SK-N-SH (cell line): ENCODE results near the gene RXFP3. TPM values are rescaled to one million over a fixed set of nuclear protein-coding genes. Genes with fewer than 3 reads are reported as not detected.

Source experiments
- CTCF ChIA-PET: fragments of 300-600, 350-600 bp; formaldehyde crosslinking; extraction: SDS; loops from one replicate; lab custom pipeline; 2021; lab: Yijun Ruan, JAX
- POLR2A ChIA-PET: fragments of 350-600 bp; sonication (Branson Sonifier 250); formaldehyde crosslinking; extraction: SDS; loops from one replicate; lab custom pipeline; 2020; ENCODE audit warnings: antibody characterized with exemption, inconsistent platforms; lab: Yijun Ruan, JAX
- DNase-seq: peaks from one replicate; pipeline ENCODE4 v3.0.0; 2012
- H2AFZ ChIP-seq: fragments of 200-600 bp; sonication (generic); 2 replicates; pipeline ENCODE4 v1.8.1; 2016; ENCODE audit warnings: antibody characterized with exemption, mild to moderate bottlenecking, low read depth
- H3F3A ChIP-seq: fragments of 200-600 bp; sonication (generic); replicated peaks from 2 replicates; pipeline ENCODE3; 2016; ENCODE audit warnings: antibody characterized with exemption, mild to moderate bottlenecking; ENCODE audit not compliant: insufficient read depth
- H3K27ac ChIP-seq, 2 experiments: fragments of 200-500 bp in 1 of 2; fragments of 200-600 bp in 1 of 2; sonication (Bioruptor generic) in 1 of 2; sonication (generic), shearing (Covaris generic) in 1 of 2; 2 replicates each; pipeline versions ENCODE4 v1.5.1 to v1.6.1; 2014 to 2016; ENCODE audit warnings: low read depth in 2 of 2, inconsistent platforms in 1 of 2, low read length in 1 of 2, mild to moderate bottlenecking in 1 of 2, mixed read lengths in 1 of 2
- H3K27me3 ChIP-seq: fragments of 200-600 bp; sonication (generic), shearing (Covaris generic); 2 replicates; pipeline ENCODE4 v1.6.1; 2016; ENCODE audit warnings: mixed run types; ENCODE audit not compliant: insufficient read depth
- H3K36me3 ChIP-seq, 2 experiments: fragments of 200-500 bp in 1 of 2; fragments of 200-600 bp in 1 of 2; sonication (Bioruptor generic) in 1 of 2; sonication (generic) in 1 of 2; replicated peaks in 1 of 2; 2 replicates each; pipeline versions ENCODE3 to v1.5.1; 2014 to 2016; ENCODE audit warnings: low read length in 1 of 2, mild to moderate bottlenecking in 1 of 2; ENCODE audit not compliant: insufficient read depth in 2 of 2, control insufficient read depth in 1 of 2
- H3K4me1 ChIP-seq, 2 experiments: fragments of 200-500 bp in 1 of 2; fragments of 200-600 bp in 1 of 2; sonication (Bioruptor generic) in 1 of 2; sonication (generic), shearing (Covaris generic) in 1 of 2; 2 replicates each; pipeline versions ENCODE4 v1.5.1 to v1.6.1; 2014 to 2016; ENCODE audit warnings: low read depth in 1 of 2, low read length in 1 of 2, mixed run types in 1 of 2; ENCODE audit not compliant: insufficient read depth in 2 of 2, control insufficient read depth in 1 of 2
- H3K4me2 ChIP-seq: fragments of 200-600 bp; sonication (generic), shearing (Covaris generic); 2 replicates; pipeline ENCODE4 v1.6.1; 2017; ENCODE audit warnings: mixed run types
- H3K4me3 ChIP-seq, 2 experiments: fragments of 200-500 bp in 1 of 2; fragments of 200-600 bp in 1 of 2; sonication (Bioruptor generic) in 1 of 2; sonication (generic), shearing (Covaris generic) in 1 of 2; 2 replicates each; pipeline versions ENCODE4 v1.5.1 to v1.8.1; 2014 to 2016; ENCODE audit warnings: low read depth in 2 of 2, inconsistent platforms in 1 of 2, low read length in 1 of 2, mild to moderate bottlenecking in 1 of 2, mixed read lengths in 1 of 2, moderate library complexity in 1 of 2
- H3K79me2 ChIP-seq: fragments of 200-600 bp; sonication (generic); 2 replicates; pipeline ENCODE4 v1.8.1; 2017; ENCODE audit warnings: mild to moderate bottlenecking; ENCODE audit not compliant: insufficient read depth
- H3K9ac ChIP-seq: fragments of 200-600 bp; sonication (generic); 2 replicates; pipeline ENCODE4 v1.6.1; 2017; ENCODE audit warnings: mixed run types
- H3K9me2 ChIP-seq: fragments of 200-600 bp; sonication (generic); 2 replicates; pipeline ENCODE4 v1.6.1; 2017; ENCODE audit warnings: mixed run types
- H3K9me3 ChIP-seq: fragments of 200-600 bp; sonication (generic); 2 replicates; pipeline ENCODE4 v1.6.1; 2017; ENCODE audit warnings: mixed run types, mild to moderate bottlenecking, moderate library complexity
- H4K20me1 ChIP-seq: fragments of 200-600 bp; sonication (generic); 2 replicates; pipeline ENCODE4 v1.6.1; 2017; ENCODE audit warnings: mild to moderate bottlenecking, mixed run types; ENCODE audit not compliant: insufficient read depth
- CHD2 ChIP-seq: fragments of 150-350 bp; IDR thresholded peaks from 2 replicates; pipeline ENCODE4 v1.6.1; 2018; ENCODE audit warnings: low read length; ENCODE audit not compliant: partially characterized antibody
- ELF1 ChIP-seq: IDR thresholded peaks from 2 replicates; pipeline ENCODE4 v1.4.0; 2012
- EZH2phosphoT487 ChIP-seq: fragments of 200-600 bp; sonication (generic); IDR thresholded peaks from 2 replicates; pipeline ENCODE4 v1.6.1; 2017; ENCODE audit warnings: low read depth, mixed run types, mild to moderate bottlenecking, antibody characterized with exemption, moderate library complexity, borderline replicate concordance
- FOSL2 ChIP-seq: IDR thresholded peaks from 2 replicates; pipeline ENCODE4 v1.4.0; 2012; ENCODE audit warnings: low read depth, mild to moderate bottlenecking, moderate library complexity, borderline replicate concordance
- MAX ChIP-seq: IDR thresholded peaks from 2 replicates; pipeline ENCODE4 v1.4.0; 2012; ENCODE audit warnings: low read depth
- MEF2A ChIP-seq: IDR thresholded peaks from 2 replicates; pipeline ENCODE4 v1.4.0; 2012; ENCODE audit warnings: low read depth, borderline replicate concordance
- SIN3A ChIP-seq: IDR thresholded peaks from 2 replicates; pipeline ENCODE4 v1.6.1; 2012; ENCODE audit warnings: low read depth, mild to moderate bottlenecking, low read length, moderate library complexity, borderline replicate concordance
- TCF12 ChIP-seq: IDR thresholded peaks from 2 replicates; pipeline ENCODE4 v1.4.0; 2012
- WGBS: methylation state at CpG from one replicate; pipeline ENCODE4 v1.1.6; 2017; ENCODE audit warnings: low lambda C conversion rate; 5-methylcytosine and 5-hydroxymethylcytosine counted together
- polyA plus RNA-seq, 3 experiments: library from polyadenylated mRNA; depleted of rRNA; stranded (reverse); fragments of >200 nt; gene quantifications; 2 replicates each; pipeline ENCODE4 v1.2.3, GENCODE V29; 2012

Gene RXFP3
- 0.05 TPM in 1 of 2 replicates, not detected in the other for polyA plus RNA-seq (2012; rRNA removed)
- polyA plus RNA-seq (2012; cell fraction: cytosol; rRNA removed), result not detected in 2 replicates
- polyA plus RNA-seq (2012; cell fraction: nucleus; rRNA removed), result 0.04 TPM in 1 of 2 replicates, not detected in the other

GRCh38 chr5:33936381-33937016 is at the start of gene RXFP3:
Gene RXFP3 (plus strand): TSS chr5:33936386. CDS start chr5:33936741, 355 bp downstream.
- no peaks in the 10 kb centered on the region for H3K79me2 ChIP-seq
- H3K27ac ChIP-seq, result no peak within 1 kb of the TSS
- peak within 1 kb of the TSS; percentile 44 for H2AFZ ChIP-seq
- 13% methylated on average over 25 of the region's 45 CpGs for WGBS
- peak within 1 kb of the TSS; percentile 37 to 60 for H3K4me3 ChIP-seq
- H3K9me3 ChIP-seq, result no peaks in the 10 kb centered on the region
- H3K9me2 ChIP-seq, result no peaks in the 10 kb centered on the region
- no peak within 1 kb of the TSS for H3K9ac ChIP-seq
- peaks cover 51% of the 10 kb centered on the region for H3K27me3 ChIP-seq
- CTCF ChIA-PET, result interaction anchor here (0.7 to 4.4 kb wide), 13 partner anchors 9 to 862 kb away, joined by 3 to 38 read pairs (median 4); partner anchors contain the start of gene ADAMTS12
- H3K4me1 ChIP-seq, result peaks cover 0 to 6% of the 10 kb centered on the region in 2 experiments; a peak in 1 of 4 replicates
- H3K4me2 ChIP-seq, result peak within 1 kb of the TSS; percentile 74
- H4K20me1 ChIP-seq, result 0 out of 2 replicates have a peak, but pooled peaks cover 4% of the 10 kb centered on the region
- peak; percentile 50 for DNase-seq
- TF ChIP-seq MAX, result 0 out of 2 replicates have a peak, but pooled peaks have one; percentile 6
- no peak for TF ChIP-seq TCF12
- no peak for TF ChIP-seq FOSL2
- H3K36me3 ChIP-seq, result no peaks in the 10 kb centered on the region
- no peaks in the 10 kb centered on the region for H3F3A ChIP-seq
- POLR2A ChIA-PET, result no interaction called here

GRCh38 chr5:33887268-33887667 is 48.9 kb upstream of the RXFP3 start:
- no peaks in the 10 kb centered on the region for H3K9me3 ChIP-seq
- no peak overlapping the region for H3K4me3 ChIP-seq
- H3F3A ChIP-seq, result no peaks in the 10 kb centered on the region
- H3K9ac ChIP-seq, result no peak overlapping the region
- H3K27ac ChIP-seq, result no peak overlapping the region
- POLR2A ChIA-PET, result no interaction called here
- 47% methylated on average over 3 of the region's 3 CpGs for whole genome bisulfite sequencing
- no peaks in the 10 kb centered on the region for H3K9me2 ChIP-seq
- H2AFZ ChIP-seq, result no peak overlapping the region
- no peak overlapping the region for H3K4me2 ChIP-seq
- no peaks in the 10 kb centered on the region for H3K36me3 ChIP-seq
- H4K20me1 ChIP-seq, result no peaks in the 10 kb centered on the region
- no peaks in the 10 kb centered on the region; a peak in 1 of 4 replicates for H3K4me1 ChIP-seq
- TF ChIP-seq CHD2, result no peak
- CTCF ChIA-PET, result no interaction called here
- no peaks in the 10 kb centered on the region; the same call in 1 of the 2 replicates for H3K27me3 ChIP-seq
- DNase-seq, result no peak
- H3K79me2 ChIP-seq, result no peaks in the 10 kb centered on the region

GRCh38 chr5:33888587-33888986 is 47.6 kb upstream of the RXFP3 start:
- no peaks in the 10 kb centered on the region for H4K20me1 ChIP-seq
- H3K9me3 ChIP-seq, result no peaks in the 10 kb centered on the region
- H3K4me3 ChIP-seq, result no peak overlapping the region
- H3K36me3 ChIP-seq, result no peaks in the 10 kb centered on the region
- H3K9me2 ChIP-seq, result no peaks in the 10 kb centered on the region
- no peak overlapping the region for H3K4me2 ChIP-seq
- no peak overlapping the region for H2AFZ ChIP-seq
- no peak for DNase-seq
- no peaks in the 10 kb centered on the region for H3F3A ChIP-seq
- ChIA-PET CTCF (no interaction called here), POLR2A (no interaction called here)
- no peaks in the 10 kb centered on the region; the same call in 1 of the 2 replicates for H3K27me3 ChIP-seq
- no peak overlapping the region for H3K9ac ChIP-seq
- H3K79me2 ChIP-seq, result no peaks in the 10 kb centered on the region
- WGBS, result 41% methylated on average over 4 of the region's 4 CpGs
- no peak for TF ChIP-seq MEF2A
- TF ChIP-seq ELF1, result no peak
- TF ChIP-seq SIN3A, result no peak
- TF ChIP-seq EZH2phosphoT487, result no peak
- peaks cover 0 to 3% of the 10 kb centered on the region in 2 experiments; a peak in 2 of 4 replicates for H3K4me1 ChIP-seq
- H3K27ac ChIP-seq, result no peak overlapping the region
